Kidney (tissue), 14 donors: ENCODE data around the gene NEUROG2. TPM values are rescaled to one million over a fixed set of nuclear protein-coding genes. Genes with fewer than 3 reads are reported as not detected.

Experiments
- DNase-seq, 5 donors: peaks; one replicate each; pipeline ENCODE4 v3.0.0-alpha.2; 2013 to 2020
- FAIRE-seq: peaks from 2 replicates; lab custom pipeline; 2012; peaks lifted over from hg19 to GRCh38; lab: Jason Lieb, UNC
- H3K27ac ChIP-seq, 2 donors: one replicate each; pipeline ENCODE4 v1.7.0; 2013; ENCODE audit warnings: low read depth in 2 of 2, low read length in 2 of 2, inconsistent platforms in 1 of 2
- H3K27me3 ChIP-seq: one replicate; pipeline ENCODE4 v1.7.1; 2013; ENCODE audit warnings: low read length, inconsistent platforms; ENCODE audit not compliant: control insufficient read depth, insufficient read depth
- H3K36me3 ChIP-seq, 3 donors: one replicate each; pipeline versions ENCODE4 v1.7.0 to v1.7.1; 2013; ENCODE audit warnings: low read length in 3 of 3, control low read depth in 1 of 3, inconsistent platforms in 1 of 3; ENCODE audit not compliant: insufficient read depth in 3 of 3, control insufficient read depth in 2 of 3
- H3K4me1 ChIP-seq, 3 donors: one replicate each; pipeline versions ENCODE4 v1.7.0 to v1.7.1; 2013; ENCODE audit warnings: low read length in 3 of 3, inconsistent platforms in 1 of 3, low read depth in 1 of 3; ENCODE audit not compliant: control insufficient read depth in 2 of 3, insufficient read depth in 2 of 3
- H3K4me3 ChIP-seq, 3 donors: one replicate each; pipeline versions ENCODE4 v1.7.0 to v1.8.1; 2013; ENCODE audit warnings: low read length in 3 of 3, control low read depth in 1 of 3, inconsistent platforms in 1 of 3
- H3K9ac ChIP-seq, 3 donors: one replicate each; pipeline versions ENCODE4 v1.7.0 to v1.7.1; 2013; ENCODE audit warnings: low read length in 3 of 3, control low read depth in 1 of 3, inconsistent platforms in 1 of 3
- H3K9me3 ChIP-seq, 3 donors: one replicate each; pipeline versions ENCODE4 v1.7.0 to v1.7.1; 2013; ENCODE audit warnings: low read length in 3 of 3, control low read depth in 1 of 3, inconsistent platforms in 1 of 3; ENCODE audit not compliant: control insufficient read depth in 2 of 3, insufficient read depth in 1 of 3
- intact Hi-C: fragments of 100-400 bp; cut with DNase I; formaldehyde crosslinking; loops from one replicate; pipeline ENCODE4 v1.11.1; 2022
- polyA plus RNA-seq: library from polyadenylated mRNA; stranded (reverse); fragments of 350-450 nt; fragmentation: Illumina TruSeq; extraction: RNeasy Lipid Tissue Mini Kit (QIAGEN cat#74804); gene quantifications from one replicate; pipeline ENCODE4 v1.2.3, GENCODE V29; 2014; ENCODE audit warnings: low read depth, low replicate concordance; ENCODE audit not compliant: insufficient read depth
- total RNA-seq: library from RNA; stranded (reverse); fragmentation: NEBNext Ultra II Directional; extraction: Animal tissue kit (Norgen Biotek cat#: 25700); gene quantifications from one replicate; pipeline ENCODE4 v1.2.1, GENCODE V29; 2021
- TF ChIP-seq, protein P1 (sequence below): IDR thresholded peaks from 3 replicates; pipeline ENCODE4 v1.5.1; 2012; ENCODE audit warnings: mild to moderate bottlenecking, moderate library complexity, borderline replicate concordance; ENCODE audit not compliant: insufficient read depth; ENCODE audit errors: extremely low read depth
- donor health status: control.
- donor health status: control.
- donor health status: control.
- donor health status: control.
- donor health status: control.
- donor health status: DM: yes; HTN: yes; CAD: no.
- donor health status: Normal renal cell carcinoma (clear cell type).

Gene NEUROG2
- total and polyA plus RNA-seq, 2 donors from 2014 or later: not detected

DNA sequence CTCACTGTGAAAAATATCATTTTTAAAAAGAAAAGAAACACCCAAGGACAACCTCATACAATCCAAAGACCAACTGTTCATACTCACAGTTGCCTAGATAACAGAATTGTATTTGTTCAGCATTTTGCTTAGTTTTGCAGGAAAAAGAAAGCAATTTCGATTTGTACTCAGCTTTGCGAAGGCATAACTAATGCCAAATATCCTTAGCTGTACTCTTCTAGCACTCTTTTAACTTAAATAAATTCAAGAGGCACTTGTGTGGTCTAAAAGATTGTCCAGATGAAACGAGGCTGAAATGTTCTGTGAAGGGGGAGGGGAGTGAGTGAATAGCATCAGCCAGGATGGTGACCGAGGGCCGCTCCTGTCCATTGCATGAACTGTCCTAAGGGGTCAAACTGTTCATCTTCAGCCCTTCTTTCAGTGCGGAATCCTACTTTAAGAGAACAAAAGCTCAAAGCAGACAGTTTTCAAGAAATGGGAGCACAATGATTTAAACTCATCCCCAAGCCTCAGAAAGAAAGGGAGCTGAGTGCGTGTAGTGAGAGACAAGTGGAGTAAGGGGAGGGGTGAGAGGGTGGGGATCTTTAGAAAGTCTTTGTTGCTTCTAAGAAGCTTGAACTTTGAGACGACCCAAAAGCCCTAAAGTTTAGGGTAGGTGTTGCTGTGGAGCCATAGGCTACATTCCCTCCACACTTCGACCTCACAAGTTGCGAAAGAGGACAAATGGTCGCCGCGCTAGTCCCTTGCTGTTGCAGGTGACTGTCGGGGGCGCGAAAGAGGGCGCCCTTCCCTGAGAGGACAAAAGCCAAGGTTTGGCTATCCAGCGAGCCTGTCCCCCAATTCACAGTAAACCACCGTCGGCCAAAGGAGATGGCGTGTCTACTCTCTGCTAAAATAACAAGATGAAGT, 4.0 kb upstream of the NEUROG2 start:
- Histone ChIP-seq H3K36me3 (no peaks in the 10 kb centered on the region), H3K4me1 (peaks cover 0 to 10% (median 0%) of the 10 kb centered on the region in 3 donors), H3K27me3 (peaks cover 72% of the 10 kb centered on the region), H3K27ac (no peak overlapping the region), H3K9me3 (no peaks in the 10 kb centered on the region), H3K4me3 (no peak overlapping the region), H3K9ac (no peak overlapping the region)
- intact Hi-C loops: no loop called here
- DNase-seq (peak in 4 of 5 donors; percentile 22 to 38 (median 28)), FAIRE-seq (no peak)
- TF ChIP-seq, protein P1, sequence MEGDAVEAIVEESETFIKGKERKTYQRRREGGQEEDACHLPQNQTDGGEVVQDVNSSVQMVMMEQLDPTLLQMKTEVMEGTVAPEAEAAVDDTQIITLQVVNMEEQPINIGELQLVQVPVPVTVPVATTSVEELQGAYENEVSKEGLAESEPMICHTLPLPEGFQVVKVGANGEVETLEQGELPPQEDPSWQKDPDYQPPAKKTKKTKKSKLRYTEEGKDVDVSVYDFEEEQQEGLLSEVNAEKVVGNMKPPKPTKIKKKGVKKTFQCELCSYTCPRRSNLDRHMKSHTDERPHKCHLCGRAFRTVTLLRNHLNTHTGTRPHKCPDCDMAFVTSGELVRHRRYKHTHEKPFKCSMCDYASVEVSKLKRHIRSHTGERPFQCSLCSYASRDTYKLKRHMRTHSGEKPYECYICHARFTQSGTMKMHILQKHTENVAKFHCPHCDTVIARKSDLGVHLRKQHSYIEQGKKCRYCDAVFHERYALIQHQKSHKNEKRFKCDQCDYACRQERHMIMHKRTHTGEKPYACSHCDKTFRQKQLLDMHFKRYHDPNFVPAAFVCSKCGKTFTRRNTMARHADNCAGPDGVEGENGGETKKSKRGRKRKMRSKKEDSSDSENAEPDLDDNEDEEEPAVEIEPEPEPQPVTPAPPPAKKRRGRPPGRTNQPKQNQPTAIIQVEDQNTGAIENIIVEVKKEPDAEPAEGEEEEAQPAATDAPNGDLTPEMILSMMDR: no peak

DNA sequence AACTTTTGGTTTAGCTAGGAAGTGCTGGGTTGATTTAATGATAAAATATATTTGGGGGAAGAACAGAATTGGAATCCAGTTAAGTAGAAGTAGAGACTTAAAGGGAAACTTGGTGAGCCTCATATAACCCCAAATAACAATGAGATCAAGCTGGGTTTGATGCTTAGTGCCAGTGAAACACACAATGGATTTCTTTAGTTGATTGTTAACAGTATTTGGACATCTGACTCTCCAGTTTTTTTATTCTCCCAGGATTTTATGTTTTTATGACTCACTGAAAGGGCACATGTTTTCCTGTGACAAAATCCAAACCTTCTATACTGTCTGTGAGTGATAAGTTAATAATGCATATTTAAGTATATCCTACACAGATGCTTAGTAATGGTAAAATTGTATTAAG, 2.7 kb upstream of the NEUROG2 start:
- Histone ChIP-seq H3K4me1 (peaks cover 0 to 10% (median 0%) of the 10 kb centered on the region in 3 donors), H3K9me3 (no peaks in the 10 kb centered on the region), H3K27ac (no peak overlapping the region), H3K4me3 (no peak overlapping the region), H3K36me3 (no peaks in the 10 kb centered on the region), H3K9ac (no peak overlapping the region), H3K27me3 (peaks cover 75% of the 10 kb centered on the region)
- peak in 1 of 5 donors; percentile 14 for DNase-seq
- intact Hi-C loops: no loop called here
- no peak for FAIRE-seq
- TF ChIP-seq, protein P1: no peak

DNA sequence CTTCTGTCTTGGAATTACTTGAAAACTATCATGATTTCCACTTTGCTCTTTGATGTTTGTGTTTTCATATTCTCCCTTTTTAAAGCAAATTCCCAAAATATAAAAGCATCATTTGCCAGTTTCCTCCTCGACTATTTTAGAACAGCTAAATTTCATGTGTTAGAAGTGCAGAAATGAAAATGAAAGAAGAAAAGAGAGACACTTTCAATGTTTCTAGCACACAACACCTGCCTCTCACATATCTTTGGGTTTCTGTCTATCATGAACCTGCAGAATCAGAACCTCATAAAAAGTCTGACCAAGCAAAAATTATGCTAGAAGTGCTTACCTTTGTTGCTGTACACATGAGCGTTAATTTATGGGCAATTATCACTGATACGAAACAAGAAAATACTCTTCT, 1.9 kb upstream of the NEUROG2 start:
- intact Hi-C loops: no loop called here
- H3K9me3 ChIP-seq: no peaks in the 10 kb centered on the region
- peak in 1 of 5 donors; percentile 24 for DNase-seq
- H3K4me1 ChIP-seq: peaks cover 0 to 7% (median 0%) of the 10 kb centered on the region in 3 donors
- H3K27ac ChIP-seq: no peak overlapping the region
- H3K9ac ChIP-seq: no peak overlapping the region
- TF ChIP-seq, protein P1: no peak
- H3K36me3 ChIP-seq: no peaks in the 10 kb centered on the region
- H3K4me3 ChIP-seq: no peak overlapping the region
- no peak for FAIRE-seq
- H3K27me3 ChIP-seq: peaks cover 76% of the 10 kb centered on the region
